HEK293T (cell line): Measurements from ENCODE around the gene PFDN5.

Source experiments
- ARNT ChIP-seq: fragments of 450-650 bp; IDR thresholded peaks from 2 replicates; pipeline ENCODE4 v1.6.1; 2017; ENCODE audit warnings: mild to moderate bottlenecking
- FOXA1 ChIP-seq: fragments of 450-650 bp; IDR thresholded peaks from 2 replicates; pipeline ENCODE4 v1.6.1; 2016; ENCODE audit warnings: mild to moderate bottlenecking
- HDGF ChIP-seq: fragments of 450-650 bp; IDR thresholded peaks from 2 replicates; pipeline ENCODE4 v1.6.1; 2017; ENCODE audit warnings: antibody characterized with exemption, borderline replicate concordance
- TARDBP ChIP-seq: fragments of 450-650 bp; IDR thresholded peaks from 2 replicates; pipeline ENCODE4 v1.6.1; 2016
- TF ChIP-seq, protein P1 (sequence below): fragments of 450-650 bp; IDR thresholded peaks from 2 replicates; pipeline ENCODE4 v1.6.1; 2016

DNA sequence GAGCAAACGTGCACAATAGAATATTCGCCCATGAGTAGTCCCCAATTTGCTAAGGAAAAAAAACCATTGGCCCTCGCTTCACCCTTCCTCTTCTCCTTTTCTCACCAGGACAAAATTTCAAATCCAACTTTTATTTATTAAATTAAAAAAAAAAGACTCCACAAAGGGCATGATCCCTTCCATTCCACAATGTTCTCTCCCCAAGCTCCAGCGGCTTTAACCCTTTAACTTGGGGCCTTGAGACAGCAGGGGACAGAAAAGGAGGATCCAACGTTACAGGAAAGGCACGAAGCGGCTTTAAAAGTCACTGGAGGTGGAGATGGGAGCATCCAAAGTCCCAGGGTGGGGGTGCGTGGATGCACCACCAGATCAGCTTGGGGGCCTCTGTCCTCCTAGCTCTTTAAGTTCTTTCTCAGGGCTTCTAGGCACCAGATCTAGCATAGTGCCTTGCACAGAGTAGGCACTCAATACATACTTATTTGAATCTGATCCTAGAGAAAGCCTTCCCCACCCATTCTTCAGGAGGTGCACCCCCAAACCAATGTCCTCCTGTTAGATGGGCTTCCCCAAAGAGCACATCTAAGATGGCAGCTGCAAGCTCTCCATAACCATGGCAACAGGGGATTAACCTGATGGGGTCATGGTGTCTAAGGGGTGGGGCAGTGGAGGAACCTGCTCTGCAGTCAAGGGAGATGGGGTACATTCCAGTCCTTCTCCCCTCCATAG is 31.3 kb downstream of the PFDN5 start:
- TF ChIP-seq HDGF (no peak), FOXA1 (no peak), ARNT (no peak), TARDBP (no peak)
- TF ChIP-seq, protein P1, sequence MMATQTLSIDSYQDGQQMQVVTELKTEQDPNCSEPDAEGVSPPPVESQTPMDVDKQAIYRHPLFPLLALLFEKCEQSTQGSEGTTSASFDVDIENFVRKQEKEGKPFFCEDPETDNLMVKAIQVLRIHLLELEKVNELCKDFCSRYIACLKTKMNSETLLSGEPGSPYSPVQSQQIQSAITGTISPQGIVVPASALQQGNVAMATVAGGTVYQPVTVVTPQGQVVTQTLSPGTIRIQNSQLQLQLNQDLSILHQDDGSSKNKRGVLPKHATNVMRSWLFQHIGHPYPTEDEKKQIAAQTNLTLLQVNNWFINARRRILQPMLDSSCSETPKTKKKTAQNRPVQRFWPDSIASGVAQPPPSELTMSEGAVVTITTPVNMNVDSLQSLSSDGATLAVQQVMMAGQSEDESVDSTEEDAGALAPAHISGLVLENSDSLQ, result no peak
